Neutrophil (primary cell): Measurements from ENCODE around the gene KLRB1.
"Not testable (repeated sequence)": the region's sequence is repeated elsewhere in the genome, so short reads cannot be mapped to it uniquely, and the experiment has no call there.

ENCODE experiments used
- H3K27ac ChIP-seq: fragments of 200-600 bp; sonication (generic); 2 replicates; pipeline ENCODE4 v1.5.1; 2016; ENCODE audit warnings: mild to moderate bottlenecking, moderate library complexity
- H3K27me3 ChIP-seq: fragments of 200-600 bp; sonication (generic); 2 replicates; pipeline ENCODE4 v1.6.0; 2016; ENCODE audit warnings: mild to moderate bottlenecking
- H3K36me3 ChIP-seq: fragments of 200-600 bp; sonication (generic); 2 replicates; pipeline ENCODE4 v1.5.1; 2017
- H3K4me1 ChIP-seq, 2 experiments: fragments of 200-600 bp in 1 of 2; sonication (generic) in 1 of 2; 1 replicate in 1 of 2; 2 replicates in 1 of 2; pipeline versions ENCODE4 v1.5.1 to v1.6.1; 2013 to 2016; ENCODE audit warnings: low read depth in 1 of 2, low read length in 1 of 2, mild to moderate bottlenecking in 1 of 2, moderate library complexity in 1 of 2; ENCODE audit not compliant: control insufficient read depth in 1 of 2, insufficient read depth in 1 of 2
- H3K4me3 ChIP-seq, 2 experiments: fragments of 200-600 bp in 1 of 2; sonication (generic) in 1 of 2; 1 replicate in 1 of 2; 2 replicates in 1 of 2; pipeline ENCODE4 v1.5.1; 2013 to 2016; ENCODE audit warnings: low read depth in 1 of 2, low read length in 1 of 2, mild to moderate bottlenecking in 1 of 2, moderate library complexity in 1 of 2
- H3K9me3 ChIP-seq: fragments of 200-600 bp; sonication (generic); 2 replicates; pipeline ENCODE4 v1.5.1; 2016
- TF ChIP-seq, protein P1 (sequence below): fragments of 200-600 bp; sonication (generic); IDR thresholded peaks from 2 replicates; pipeline ENCODE4 v1.5.1; 2016; ENCODE audit warnings: antibody characterized with exemption

Gene KLRB1

GRCh38 chr12:9632766-9633165 lies 25.1 kb upstream of the KLRB1 start:
- Histone ChIP-seq H3K4me3 (no peak overlapping the region), H3K27me3 (no peaks in the 10 kb centered on the region), H3K27ac (no peak overlapping the region), H3K9me3 (no peaks in the 10 kb centered on the region), H3K36me3 (no peaks in the 10 kb centered on the region), H3K4me1 (peaks cover 24 to 25% of the 10 kb centered on the region in 2 experiments)
- TF ChIP-seq, protein P1, sequence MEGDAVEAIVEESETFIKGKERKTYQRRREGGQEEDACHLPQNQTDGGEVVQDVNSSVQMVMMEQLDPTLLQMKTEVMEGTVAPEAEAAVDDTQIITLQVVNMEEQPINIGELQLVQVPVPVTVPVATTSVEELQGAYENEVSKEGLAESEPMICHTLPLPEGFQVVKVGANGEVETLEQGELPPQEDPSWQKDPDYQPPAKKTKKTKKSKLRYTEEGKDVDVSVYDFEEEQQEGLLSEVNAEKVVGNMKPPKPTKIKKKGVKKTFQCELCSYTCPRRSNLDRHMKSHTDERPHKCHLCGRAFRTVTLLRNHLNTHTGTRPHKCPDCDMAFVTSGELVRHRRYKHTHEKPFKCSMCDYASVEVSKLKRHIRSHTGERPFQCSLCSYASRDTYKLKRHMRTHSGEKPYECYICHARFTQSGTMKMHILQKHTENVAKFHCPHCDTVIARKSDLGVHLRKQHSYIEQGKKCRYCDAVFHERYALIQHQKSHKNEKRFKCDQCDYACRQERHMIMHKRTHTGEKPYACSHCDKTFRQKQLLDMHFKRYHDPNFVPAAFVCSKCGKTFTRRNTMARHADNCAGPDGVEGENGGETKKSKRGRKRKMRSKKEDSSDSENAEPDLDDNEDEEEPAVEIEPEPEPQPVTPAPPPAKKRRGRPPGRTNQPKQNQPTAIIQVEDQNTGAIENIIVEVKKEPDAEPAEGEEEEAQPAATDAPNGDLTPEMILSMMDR, result no peak

- Histone ChIP-seq H3K4me1 (no peaks in the 10 kb centered on the region), H3K27ac (no peak overlapping the region), H3K4me3 (no peak overlapping the region), H3K36me3 (no peaks in the 10 kb centered on the region), H3K9me3 (no peaks in the 10 kb centered on the region), H3K27me3 (no peaks in the 10 kb centered on the region)
- TF ChIP-seq, protein P1, result no peak
Measured at GRCh38 chr12:9626821-9627220, 19.1 kb upstream of the KLRB1 start.

DNA sequence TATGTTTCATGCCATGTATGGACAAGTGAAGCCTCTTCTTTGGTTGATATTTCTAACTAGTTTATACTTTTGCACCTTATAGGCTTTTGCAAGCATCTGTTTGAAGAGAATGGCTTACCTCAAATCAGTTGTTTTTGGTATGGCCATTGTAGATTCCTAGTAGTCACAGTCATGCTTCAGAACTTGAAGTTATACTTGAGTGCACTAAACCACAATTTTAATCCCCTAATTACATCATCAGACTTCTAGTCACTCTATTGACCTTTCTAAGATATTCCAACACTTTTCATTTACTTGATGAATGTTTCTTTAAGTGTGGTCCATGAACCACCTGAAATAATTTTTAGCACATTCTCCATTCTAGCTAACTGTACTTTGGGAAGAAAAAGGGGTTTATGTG lies 18.6 kb upstream of the KLRB1 start:
- Histone ChIP-seq H3K9me3 (no peaks in the 10 kb centered on the region), H3K36me3 (no peaks in the 10 kb centered on the region), H3K4me3 (no peak overlapping the region), H3K27me3 (no peaks in the 10 kb centered on the region), H3K4me1 (no peaks in the 10 kb centered on the region), H3K27ac (no peak overlapping the region)
- TF ChIP-seq, protein P1, result no peak

- TF ChIP-seq, protein P1, result no peak
- Histone ChIP-seq H3K9me3 (no peaks in the 10 kb centered on the region), H3K36me3 (no peaks in the 10 kb centered on the region), H3K27ac (no peak overlapping the region), H3K4me1 (no peaks in the 10 kb centered on the region), H3K27me3 (no peaks in the 10 kb centered on the region), H3K4me3 (no peak overlapping the region)
Measured at GRCh38 chr12:9625019-9625418, 17.3 kb upstream of the KLRB1 start.

DNA sequence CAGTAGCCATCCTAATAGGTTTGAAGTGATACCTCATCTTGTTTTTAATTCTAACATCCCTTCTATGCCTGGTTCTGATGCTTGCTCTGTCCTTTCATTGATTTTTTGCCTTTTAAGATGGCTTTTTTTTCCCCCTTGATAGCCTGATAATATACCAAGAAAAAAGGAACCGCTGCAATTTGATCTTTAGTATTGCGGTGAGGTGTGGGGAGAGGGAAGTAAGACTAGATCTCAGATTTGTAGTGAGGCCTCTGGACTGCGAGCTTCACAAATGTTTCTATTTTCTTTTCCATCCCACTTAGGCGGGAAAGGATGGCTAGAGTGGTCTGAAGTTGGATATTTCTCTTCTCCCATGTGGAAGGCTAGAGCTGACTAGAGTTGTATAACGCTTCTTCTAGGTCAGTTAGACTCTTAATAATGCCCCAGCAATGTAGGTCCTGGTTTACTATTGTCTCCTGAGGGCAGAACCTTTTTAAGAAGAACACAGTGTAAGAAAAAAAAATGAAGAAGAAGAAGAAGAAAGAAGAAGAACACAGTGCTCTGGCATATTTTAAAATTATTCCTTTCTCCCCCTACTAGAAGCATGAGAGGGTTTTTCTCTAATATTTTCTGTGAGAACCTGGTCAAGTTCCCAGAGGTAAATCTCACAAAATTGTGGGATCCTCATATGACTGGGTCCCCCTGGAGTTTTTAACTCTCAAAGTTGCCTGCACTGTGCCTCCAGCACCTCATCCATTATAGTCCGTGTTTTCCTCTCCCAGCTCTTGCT lies 11.9 kb upstream of the KLRB1 start:
- no peak overlapping the region for H3K27ac ChIP-seq
- H3K4me1 ChIP-seq, result peaks cover 5 to 15% of the 10 kb centered on the region in 2 experiments
- no peaks in the 10 kb centered on the region for H3K36me3 ChIP-seq
- no peaks in the 10 kb centered on the region for H3K9me3 ChIP-seq
- H3K27me3 ChIP-seq, result no peaks in the 10 kb centered on the region
- H3K4me3 ChIP-seq, result no peak overlapping the region
- TF ChIP-seq, protein P1, result no peak

- peaks cover 5 to 15% of the 10 kb centered on the region in 2 experiments for H3K4me1 ChIP-seq
- H3K27me3 ChIP-seq, H3K27ac ChIP-seq, H3K4me3 ChIP-seq, H3K9me3 ChIP-seq, H3K36me3 ChIP-seq: not testable (repeated sequence)
Measured at GRCh38 chr12:9618906-9619305, 11.2 kb upstream of the KLRB1 start.
